Pons (tissue), 1 donor: ENCODE data around the gene CRTC3.
"Not testable (repeated sequence)": the region's sequence is repeated elsewhere in the genome, so short reads cannot be mapped to it uniquely, and the experiment has no call there.

Experiments used
- DNase-seq: peaks from one replicate; pipeline ENCODE4 v3.0.0-alpha.2; 2016; ENCODE audit warnings: low spot score

Gene CRTC3

DNA sequence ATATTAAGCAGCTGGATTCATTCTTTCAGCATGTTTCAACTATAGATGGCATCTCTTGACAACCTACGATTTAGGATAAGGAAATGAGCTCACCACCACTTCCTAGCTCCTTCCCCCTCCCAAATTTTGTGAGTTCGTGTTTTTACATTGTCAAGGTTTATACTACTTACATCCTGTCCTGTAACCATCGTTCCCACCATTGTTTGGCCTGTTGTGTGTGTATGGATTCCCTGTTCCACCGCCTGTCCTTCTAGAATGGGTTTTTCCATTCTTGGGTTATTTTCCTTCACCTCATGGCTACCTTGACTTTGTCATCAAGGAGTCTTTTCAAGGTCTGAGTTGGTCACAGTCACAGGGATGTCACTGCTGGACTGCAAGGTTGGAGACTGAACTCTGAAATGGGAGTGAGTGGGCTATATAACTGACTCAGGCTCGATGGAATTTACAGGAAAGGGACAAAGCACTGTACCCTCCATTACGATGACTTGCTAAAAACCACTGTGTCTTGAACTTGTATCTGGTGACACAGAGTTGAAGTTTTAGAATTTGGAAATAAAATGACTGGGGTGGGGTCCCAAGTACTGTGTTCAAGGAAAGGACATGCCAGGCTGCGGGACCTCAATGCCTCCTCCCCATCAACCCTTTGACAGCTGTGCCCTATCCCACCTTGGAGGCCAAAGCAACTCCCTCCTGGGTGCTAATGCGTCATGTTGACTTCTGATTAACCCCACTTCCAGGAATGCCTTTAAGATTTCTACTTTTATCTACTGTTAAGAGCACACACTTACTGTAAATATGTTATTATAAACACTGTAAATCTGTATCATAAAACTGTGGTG, 120.6 kb downstream of the CRTC3 start:
- no peak for DNase-seq

GRCh38 chr15:90650956-90651689, 121.4 kb downstream of the CRTC3 start:
- no peak for DNase-seq

DNA sequence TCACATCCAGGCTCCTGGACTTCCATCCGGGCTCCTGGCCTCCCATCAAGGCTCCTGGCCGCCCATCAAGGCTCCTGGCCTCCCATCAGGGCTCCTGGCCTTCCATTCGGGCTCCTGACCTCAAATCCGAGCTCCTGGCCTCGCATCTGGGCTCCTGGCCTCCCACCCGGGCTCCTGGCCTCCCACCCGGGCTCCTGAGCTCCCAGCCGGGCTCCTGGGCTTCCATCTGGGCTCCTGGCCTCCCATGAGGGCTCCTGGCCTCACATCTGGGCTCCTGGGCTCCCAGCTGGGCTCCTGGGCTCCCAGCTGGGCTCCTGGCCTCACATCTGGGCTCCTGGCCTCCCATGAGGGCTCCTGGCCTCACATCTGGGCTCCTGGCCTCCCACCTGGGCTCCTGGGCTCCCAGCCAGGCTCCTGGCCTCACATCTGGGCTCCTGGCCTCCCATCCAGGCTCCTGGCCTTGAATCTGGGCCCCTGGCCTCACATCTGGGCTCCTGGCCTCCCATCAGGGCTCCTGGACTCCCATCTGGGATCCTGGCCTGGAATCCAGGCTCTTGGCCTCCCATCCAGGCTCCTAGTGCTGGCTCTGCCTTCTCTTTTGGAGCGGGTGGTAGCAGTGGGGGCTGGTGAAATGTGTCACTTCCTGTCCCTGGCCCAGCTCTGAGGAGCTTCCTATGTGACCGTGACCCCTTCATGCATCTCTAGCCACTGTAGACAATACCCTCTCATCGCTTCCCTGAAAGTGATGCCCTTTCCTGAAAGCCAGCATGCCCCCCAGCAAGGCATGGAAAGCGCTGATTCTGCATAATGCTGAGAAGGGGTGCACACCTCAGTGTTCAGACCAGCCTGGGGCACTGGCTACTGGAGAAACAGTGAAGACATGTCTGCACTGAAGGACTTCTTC, 124.8 kb downstream of the CRTC3 start:
- no peak for DNase-seq

DNA sequence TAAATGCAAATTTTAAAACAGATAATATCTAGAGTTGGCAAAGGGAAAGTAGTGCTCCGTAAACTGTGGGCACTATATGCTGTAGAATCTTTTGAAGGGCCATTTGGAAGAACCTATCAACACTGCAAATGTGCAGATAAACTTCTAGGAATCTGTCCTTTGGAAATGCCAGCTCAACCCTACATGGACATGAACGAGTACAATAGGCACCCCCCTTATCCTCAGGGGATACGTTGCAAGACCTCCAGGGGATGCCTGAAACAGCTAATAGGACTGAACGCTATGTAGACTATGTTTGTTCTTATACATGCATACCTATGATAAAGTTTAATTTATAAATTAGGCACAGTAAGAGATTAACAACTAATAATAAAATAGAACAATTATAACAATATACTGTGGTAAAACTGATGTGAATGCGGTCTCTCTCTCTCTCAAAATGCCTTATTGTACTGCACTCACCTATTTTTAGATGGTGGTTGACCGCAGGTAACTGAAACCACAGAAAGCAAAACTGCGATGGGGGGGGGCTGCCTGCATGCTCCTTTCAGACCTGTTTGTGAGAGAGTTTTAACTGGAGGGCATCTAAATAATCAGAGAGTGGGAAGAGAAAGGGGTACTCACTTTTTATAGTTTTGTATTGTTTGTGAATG, 127.9 kb downstream of the CRTC3 start:
- DNase-seq = not testable (repeated sequence)

DNA sequence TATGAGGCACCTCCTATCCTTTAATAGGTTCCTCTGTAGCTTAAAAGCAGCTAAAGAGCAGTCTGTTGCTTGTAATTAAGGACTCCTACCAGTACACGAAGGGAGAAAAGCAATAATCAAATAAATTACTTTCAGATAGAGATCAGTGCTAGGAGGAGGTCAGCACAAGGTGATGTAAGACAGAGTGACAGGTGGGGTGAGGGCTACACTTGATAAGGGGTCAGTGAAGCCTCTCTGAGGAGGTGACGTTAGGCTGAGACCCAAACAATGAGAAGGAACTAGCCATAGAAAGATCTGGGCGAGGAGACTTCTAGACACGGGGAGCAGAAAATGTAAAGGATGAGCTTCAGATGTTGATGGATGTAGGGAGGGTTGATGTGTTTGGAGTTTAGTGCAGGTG, 129.8 kb downstream of the CRTC3 start:
- DNase-seq = no peak

DNA sequence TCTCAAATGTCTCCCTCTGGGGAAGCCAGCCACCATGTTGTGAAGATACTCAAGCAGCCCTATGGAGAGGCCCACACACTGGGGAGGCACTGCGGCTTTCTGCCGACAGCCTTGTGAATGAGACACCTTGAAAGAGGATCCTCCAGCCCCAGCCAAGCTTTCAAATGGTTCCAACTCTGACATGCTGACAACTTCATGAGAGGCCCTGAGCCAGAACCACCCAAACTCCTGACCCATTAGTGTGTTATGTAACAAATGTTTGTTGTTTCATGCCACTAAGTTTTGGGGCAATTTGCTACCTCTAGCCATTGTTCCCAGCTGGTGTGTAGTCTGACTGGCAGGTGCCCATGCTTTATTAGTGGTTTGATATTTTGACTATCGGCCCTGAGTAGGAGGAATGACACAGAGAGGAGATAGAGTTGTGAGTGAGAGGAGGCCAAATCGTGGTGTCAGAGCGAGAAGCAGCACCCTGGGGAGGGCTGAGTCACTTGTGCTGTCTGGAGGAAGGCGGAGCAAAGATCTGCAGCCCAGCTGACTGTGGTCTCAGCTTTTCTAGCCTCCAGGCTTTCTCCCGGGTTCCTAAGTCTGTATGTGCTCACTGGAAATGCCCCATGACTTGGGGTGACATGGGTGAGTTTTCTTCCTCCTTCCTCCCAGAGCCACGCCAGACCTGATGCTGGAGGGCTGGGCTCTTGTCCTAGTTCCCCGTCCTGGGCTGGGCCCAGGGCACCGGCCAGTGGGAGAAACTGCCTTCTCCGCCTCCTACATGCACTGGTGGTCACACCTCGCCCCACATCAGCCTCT, 130.7 kb downstream of the CRTC3 start:
- peak; percentile 34 for DNase-seq

DNA sequence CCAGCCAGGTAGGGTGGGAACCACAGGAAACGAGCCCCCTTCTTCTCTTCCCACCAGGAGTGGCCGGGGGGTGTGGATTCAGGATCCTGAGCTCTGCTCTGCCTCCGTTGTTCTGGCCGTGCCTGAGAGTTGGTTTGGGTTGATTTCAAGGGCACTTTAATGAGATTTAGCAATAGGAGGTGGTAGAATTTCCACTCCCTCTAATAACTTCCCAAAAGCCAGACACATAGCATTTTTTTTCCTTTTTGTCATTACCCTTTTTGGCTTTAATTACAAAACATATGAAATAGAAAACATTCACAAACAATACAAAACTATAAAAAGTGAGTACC, 131.2 kb downstream of the CRTC3 start:
- not testable (repeated sequence) for DNase-seq

DNA sequence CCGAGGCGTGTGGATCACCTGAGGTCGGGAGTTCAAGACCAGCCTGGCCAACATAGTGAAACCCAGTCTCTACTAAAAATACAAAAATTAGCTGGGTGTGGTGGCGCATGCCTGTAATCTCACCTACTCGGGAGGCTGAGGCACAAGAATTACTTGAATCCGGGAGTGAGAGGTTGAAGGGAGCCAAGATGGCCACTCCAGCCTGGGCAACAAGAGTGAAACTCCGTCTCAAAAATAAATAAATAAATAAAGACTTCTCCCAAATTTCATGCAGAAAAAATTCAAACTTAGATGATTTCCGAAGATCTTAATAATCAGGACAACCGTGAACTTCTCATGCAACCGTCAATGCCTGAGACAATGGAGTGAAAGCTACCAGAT, 134.3 kb downstream of the CRTC3 start:
- not testable (repeated sequence) for DNase-seq

DNA sequence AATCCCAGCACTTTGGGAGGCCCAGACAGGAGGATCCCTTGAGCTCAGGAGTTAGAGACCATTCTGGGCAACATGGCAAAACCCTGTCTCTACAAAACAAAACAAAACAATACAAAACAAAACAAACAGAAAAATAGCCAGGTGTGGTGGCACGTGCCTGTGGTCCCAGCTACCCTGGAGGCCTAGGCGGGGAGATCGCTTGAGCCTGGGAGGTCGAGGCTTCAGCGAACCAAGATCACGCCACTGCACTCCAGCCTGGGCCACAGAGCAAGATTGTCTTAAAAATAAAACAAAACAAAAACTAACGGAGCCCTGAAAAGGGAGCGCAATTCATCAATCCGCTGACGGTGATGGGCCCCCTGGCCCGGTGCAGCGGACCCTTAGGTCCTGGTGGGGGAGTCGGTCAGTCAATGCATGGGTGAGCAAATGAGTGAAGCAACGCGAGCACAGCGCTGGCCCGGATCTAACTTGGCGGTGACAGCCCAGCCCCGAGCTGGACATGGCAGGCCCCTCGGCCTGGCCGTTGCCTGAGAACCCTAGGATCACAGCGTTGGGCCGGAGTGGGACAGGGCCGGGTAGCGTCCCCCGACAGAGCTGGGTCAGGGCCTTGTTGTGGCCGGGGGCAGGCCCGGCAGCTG, 135.0 kb downstream of the CRTC3 start:
- DNase-seq = no peak

DNA sequence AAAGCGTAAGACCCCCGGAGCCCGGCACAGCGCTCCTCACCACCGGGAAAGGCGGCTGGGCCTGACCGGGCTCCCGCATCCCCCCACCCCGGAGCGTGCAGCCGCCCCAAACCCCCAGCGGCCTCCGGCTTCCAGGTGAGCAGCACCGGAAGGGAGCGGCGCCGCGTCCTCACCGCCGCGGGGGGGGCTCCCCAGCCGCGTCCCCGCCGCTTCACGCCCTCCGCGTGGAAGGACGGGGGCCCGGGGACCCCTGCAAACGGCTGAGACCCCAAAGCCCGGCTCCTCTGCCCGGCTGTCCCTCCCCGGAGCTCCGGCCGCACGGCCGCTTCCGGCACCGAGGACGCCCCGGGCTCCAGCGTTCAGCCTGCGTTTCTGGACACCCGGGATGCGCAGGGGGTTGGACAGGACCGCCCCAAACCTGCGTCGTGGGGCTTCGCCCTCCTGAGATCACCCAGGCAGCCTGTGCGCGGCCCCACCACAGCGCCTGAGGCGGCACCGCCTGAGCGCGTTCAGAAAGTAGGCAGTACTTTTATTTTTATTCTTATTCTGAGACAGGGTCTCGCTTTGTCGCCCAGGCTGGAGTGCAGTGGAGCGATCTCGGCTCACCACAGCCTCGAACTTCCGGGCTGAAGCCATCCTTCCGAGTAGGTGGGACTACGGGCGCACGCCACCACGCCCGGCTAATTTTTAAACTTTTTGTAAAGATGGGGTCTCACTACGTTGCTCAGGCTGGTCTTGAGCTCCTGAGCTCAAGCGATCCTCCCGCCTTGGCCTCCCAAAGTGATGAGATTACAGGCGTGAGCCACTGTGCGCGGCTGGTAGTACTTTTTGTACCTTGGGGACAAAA, 135.8 kb downstream of the CRTC3 start:
- no peak for DNase-seq

DNA sequence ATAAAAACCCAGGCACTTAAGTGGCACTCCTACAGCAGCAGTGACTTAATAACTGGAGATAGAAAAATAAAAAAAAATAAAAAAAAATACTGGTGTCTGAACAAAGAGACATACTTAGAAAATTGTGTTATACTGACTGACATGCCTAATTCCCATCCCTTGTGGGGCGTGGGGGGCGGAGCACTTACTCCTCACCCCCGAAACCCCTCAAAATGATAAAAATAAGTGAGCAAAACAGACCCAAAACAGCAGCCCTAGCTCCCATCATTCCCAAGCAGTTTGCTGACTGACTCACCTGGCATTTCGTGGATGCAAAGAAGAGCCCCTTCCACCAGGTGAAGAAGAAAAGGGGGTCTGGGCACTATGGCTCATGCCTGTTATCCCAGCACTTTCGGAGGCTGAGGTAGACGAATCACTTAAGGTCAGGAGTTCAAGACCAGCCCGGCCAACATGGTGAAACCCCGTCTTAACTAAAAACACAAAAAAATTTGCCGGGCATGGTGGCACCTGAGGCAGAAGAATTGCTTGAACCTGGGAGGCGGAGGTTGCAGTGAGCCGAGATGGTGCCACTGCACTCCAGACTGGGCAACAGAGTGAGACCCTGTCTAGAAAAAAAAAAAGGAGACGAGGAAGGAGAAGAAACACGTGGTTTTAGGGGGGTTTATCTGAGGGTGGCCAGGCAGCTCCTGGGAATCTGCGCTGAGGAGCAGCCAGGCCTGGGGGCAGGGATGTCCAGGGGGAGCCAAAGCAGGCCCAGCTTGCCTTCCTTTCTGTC, 136.6 kb downstream of the CRTC3 start:
- no peak for DNase-seq

GRCh38 chr15:90667073-90667754, 137.5 kb downstream of the CRTC3 start:
- no peak for DNase-seq

DNA sequence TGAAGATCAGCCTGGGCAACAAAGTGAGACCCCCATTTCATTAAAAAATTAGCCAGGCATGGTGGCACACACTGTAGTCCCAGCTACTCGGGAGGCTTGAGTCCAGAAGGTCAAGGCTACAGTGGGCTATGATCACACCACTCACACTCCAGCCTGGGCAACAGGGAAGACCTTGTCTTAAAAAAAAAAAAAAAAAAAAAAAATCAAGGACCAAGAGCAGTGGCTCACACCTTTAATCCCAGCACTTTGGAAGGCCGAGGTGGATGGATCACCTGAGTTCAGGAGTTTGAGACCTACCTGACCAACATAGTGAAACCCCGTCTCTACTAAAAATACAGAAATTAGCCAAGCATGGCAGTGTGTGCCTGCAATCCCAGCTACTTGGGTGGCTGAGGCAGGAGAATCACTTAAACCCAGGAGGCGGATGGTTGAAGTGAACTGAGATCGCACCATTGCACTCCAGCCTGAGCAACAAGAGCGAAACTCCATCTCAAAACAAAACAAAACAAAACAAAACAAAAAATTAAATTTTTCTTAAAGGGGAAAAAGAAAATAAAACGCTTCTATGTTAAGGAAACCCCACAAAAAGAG, 138.1 kb downstream of the CRTC3 start:
- DNase-seq = not testable (repeated sequence)

- not testable (repeated sequence) for DNase-seq
These were observed 140.9 kb downstream of the CRTC3 start for GRCh38 chr15:90670631-90671030.

DNA sequence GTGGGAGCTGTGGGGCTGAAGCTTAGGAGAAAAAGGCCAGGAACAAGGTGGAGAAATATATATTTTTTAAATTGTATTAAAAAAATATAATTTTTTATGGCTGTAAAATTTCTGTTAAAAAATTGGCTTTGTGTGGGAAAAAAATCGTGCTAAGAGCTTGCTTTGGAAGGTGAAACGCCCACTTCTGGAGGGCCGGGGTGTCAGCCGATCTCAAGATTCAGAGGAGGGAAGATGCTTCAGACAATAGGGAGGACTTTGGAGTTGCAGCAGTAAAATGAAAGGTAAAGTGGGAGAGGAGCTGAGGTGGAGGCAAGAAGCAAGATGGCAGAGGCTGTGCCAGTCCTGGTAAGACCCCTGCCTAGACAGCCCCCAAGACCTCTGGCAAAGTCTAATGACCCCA, 141.5 kb downstream of the CRTC3 start:
- no peak for DNase-seq

GRCh38 chr15:90673357-90673756, 143.6 kb downstream of the CRTC3 start:
- DNase-seq = not testable (repeated sequence)

- DNase-seq = no peak
These were observed 144.8 kb downstream of the CRTC3 start for GRCh38 chr15:90674476-90674875.

- DNase-seq = no peak
These were observed 145.7 kb downstream of the CRTC3 start for GRCh38 chr15:90675464-90675863.
